Activated CD4-positive, CD25-positive, alpha-beta regulatory T cell (primary cell): Measurements from ENCODE around the gene SLF2.
A peak's percentile ranks its signal among the peaks of the same experiment; 100 is the strongest.

Source experiments
- DNase-seq, 4 experiments: peaks; one replicate each; lab custom pipeline; 2025; lab: John Stamatoyannopoulos, UW

SLF2 gene, protein sequence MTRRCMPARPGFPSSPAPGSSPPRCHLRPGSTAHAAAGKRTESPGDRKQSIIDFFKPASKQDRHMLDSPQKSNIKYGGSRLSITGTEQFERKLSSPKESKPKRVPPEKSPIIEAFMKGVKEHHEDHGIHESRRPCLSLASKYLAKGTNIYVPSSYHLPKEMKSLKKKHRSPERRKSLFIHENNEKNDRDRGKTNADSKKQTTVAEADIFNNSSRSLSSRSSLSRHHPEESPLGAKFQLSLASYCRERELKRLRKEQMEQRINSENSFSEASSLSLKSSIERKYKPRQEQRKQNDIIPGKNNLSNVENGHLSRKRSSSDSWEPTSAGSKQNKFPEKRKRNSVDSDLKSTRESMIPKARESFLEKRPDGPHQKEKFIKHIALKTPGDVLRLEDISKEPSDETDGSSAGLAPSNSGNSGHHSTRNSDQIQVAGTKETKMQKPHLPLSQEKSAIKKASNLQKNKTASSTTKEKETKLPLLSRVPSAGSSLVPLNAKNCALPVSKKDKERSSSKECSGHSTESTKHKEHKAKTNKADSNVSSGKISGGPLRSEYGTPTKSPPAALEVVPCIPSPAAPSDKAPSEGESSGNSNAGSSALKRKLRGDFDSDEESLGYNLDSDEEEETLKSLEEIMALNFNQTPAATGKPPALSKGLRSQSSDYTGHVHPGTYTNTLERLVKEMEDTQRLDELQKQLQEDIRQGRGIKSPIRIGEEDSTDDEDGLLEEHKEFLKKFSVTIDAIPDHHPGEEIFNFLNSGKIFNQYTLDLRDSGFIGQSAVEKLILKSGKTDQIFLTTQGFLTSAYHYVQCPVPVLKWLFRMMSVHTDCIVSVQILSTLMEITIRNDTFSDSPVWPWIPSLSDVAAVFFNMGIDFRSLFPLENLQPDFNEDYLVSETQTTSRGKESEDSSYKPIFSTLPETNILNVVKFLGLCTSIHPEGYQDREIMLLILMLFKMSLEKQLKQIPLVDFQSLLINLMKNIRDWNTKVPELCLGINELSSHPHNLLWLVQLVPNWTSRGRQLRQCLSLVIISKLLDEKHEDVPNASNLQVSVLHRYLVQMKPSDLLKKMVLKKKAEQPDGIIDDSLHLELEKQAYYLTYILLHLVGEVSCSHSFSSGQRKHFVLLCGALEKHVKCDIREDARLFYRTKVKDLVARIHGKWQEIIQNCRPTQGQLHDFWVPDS

DNA sequence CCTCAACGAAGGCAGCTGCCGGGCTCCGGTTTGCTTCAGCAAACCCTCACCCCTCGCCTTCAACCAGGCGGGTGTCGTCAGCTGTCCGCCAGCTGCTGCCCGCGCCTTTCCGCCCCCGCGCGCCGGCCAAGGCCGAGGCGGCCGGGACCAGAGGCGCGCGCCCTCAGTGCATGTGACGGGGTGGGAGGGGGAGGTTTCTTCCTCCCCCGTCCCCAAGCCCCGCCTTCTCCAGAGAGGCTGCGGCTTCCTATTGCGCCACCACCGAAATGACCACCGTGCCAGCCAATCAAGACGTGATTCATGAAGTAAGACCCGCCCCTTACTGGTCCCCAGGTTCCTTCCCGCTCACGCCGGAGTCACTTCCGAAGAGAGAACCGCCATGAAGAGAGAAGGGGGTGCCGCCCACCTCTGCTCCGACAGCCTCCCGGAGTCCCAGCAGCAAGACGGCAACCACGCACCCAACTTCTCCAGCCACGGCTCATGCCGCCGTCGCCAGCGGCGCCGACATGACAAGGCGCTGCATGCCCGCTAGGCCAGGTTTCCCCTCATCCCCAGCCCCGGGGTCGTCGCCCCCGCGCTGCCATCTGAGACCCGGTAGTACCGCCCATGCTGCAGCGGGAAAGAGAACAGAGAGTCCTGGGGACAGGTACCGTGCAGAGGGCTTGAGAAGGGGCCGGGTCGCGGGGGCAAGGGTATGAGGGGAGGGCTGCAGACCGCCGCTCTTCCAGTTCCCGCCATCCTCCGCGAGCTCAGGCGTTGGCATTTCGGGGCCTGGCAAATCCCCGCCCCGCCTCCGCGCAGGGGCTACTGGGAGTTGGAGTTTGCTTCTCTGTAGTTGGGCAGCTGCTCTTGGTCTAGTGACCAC, at the start of gene SLF2:
Gene SLF2, plus strand, starts transcription at position 359 of the 865 bp plus-strand sequence. Its CDS starts 148 bp downstream, at position 507.
- peak; percentile 80 to 84 (median 82) for DNase-seq

DNA sequence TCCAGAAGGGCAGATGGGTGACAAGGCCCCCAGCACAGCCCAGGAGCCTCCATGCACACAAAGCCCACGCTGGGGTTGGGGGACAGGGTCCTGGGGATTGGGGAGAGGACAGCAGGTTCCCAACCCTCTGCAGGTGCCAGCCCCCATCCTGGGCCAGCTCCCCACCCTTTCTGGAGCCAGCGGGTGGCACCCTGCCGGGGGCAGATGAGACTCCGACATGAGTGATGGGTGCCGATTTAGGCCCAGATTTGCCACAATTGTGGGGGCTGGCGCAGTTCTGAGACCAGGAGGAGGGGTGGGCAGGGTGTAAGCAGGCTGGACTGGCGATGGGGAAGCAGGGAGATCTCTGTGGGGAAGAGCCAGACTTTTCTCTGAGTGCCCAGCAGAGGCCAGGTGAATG, 49.3 kb upstream of the SLF2 start:
- no peak for DNase-seq

DNA sequence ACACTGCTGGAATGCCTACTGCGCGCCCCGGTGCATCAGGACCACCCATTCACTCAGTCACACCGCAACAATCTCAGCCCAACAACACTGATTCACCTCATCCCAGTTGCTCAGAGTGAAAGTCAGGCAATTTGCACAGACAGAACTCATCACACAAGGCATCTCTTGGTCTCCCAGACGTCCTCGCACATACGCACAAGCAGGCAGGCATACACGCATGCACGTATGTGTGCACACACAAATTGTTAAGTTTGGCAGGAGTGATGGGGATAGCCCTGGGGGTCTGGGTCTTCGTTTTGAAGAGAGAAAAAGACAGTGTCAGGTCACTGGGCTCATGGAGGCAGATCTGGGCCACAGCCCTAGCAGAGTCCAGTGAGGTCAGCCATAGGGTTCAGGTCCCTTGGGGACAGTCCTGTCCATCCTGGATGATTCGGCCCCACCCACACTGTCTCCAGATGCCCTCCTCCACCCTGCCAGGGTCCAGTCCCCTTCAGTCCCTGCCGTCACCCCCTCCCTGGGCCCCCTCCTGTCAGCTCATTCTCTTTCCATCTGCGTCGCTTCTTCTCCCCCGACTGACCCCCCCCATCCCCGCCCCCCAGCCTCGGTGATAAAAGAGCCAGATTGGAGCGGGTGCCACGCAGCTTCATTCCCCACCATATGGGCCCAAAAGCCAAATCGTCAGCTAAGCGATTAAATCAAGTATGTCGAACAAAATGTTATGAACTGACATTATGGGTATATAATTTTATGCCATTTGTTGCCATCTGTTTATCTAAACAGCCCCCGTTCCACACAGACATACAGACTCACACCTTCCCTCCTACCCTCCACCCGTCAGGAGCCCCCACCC, 48.5 kb upstream of the SLF2 start:
- no peak for DNase-seq

DNA sequence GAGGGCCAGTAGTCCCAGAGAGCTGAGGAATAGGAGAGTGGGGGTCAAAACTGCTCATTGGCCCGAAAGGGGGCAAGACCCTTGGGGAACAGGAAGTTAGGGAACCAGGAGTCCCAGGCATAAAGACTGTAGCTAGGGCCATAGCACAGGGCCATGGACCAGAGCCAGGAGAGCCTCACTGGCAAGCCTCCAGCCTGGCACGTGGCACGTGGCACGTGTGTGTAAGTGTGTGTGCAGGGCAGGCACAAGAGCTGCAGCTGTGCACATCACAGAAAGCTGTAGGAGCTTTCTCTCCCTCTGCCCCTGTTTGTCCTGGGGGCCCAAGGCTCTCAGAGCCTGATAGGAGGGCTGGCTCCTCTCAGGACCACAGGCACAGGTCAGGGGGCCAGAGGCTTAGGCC, 47.8 kb upstream of the SLF2 start:
- DNase-seq = no peak

DNA sequence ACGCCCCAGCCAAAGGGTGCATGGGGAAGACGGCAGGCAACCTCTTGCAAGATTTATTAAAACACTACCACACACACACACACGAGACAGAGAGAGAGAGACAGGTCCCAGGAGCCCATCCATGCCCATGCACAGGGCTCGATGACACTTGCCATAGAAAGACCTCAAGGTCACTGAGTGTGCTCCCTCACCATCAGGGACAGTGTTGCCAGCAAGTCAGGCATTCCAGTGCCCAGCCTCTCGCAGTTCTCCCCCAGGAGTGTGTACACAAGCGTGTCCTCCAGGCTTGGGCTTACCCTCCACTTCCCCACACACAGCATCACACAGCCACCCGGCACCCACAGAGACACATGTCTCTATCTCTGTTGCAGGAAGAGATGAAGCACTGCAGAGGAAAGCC, 46.8 kb upstream of the SLF2 start:
- DNase-seq = no peak

DNA sequence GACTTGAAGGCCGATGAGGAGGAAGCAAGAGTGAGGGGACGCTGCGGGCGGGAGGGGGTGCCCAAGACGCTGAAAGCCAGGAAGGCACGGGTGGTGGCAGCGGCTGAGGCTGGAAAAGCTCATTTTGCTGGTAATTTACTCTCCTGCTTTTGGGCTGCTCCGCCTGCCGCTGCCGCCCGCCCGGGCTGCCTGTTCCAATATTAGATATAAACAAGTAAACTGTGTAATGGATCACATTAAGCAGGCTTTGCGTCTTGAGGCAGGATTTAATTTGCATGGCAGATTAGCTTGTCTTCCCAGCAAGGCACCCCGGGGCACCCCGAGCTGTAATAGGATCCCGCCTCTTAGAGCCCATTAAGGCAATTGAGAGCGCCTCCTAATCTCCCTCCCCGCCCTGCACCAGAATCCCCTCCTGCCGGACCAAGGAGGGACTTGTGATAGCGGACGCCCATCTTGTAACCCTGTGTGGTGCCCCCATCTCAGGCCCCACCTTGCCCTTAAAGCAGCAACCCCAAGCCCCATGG, 46.1 kb upstream of the SLF2 start:
- no peak for DNase-seq

DNA sequence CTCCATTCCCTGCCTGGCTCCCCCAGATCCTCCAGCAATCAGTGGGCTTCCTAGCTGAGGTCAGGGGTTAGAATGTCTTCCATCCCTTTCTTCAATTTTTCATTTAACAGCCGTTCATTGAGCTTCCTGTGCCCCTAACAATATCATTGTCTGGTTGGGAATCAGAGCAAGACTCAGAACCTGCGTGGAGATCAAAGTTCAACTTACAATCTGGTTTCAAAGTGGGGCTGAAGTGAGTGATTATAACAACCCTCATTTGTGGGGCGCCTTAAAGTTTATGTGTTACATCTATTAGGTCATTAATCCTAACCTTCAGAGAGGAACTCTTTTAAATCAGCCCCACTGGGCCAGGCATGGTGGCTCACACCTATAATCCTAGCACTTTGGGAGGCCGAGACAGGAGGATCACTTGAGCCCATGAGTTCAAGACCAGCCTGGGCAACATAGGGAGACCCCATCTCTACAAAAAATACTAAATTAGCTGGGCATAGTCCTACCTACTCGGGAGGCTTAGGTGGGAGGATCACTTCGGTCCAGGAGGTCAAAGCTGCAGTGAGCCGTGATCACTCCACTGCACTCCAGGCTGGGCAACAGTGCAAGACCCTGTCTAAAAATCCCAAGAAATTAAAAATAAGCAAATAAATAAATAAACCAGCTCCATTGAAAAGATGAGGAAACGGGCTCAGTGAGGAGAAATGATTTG, 45.4 kb upstream of the SLF2 start:
- DNase-seq = no peak

DNA sequence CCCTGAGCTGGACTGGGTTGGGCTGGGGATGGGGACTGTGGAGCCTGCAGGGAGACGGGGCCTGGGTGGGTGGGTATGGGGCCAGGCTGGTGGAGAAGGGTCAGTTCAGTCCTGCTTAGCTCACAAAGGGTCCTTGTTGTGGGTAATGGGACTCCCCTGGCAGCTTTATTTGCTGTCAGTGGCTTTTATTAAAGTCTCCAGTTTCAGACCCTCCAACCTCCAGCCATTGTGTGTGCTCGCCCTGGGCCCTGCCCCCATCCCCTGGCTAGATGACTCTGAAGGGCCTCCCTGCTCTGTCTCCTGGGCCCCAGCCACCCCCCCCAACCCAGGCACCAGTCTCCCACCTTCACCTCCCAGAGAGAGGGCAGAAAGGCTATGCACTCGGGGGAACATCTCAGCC, 44.4 kb upstream of the SLF2 start:
- no peak for DNase-seq

DNA sequence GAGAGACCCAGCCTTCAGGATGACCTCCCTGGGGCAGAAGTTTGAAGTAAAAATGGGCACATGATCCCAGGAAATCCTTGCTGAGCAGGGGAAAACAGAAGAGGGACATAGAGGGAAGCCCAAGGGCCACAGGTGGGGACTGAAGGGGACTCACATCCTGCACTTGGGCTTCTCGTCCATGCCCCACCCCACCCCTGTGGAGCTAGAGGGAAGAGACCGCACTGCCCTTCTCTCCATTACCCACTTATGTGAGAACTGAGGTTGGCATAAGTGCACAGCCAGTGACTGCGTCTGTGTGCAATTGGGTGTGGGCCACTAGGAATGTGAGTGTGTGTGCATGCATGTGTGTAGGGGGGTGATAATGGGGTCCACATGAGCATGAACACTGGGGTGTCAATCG, 43.4 kb upstream of the SLF2 start:
- no peak for DNase-seq

DNA sequence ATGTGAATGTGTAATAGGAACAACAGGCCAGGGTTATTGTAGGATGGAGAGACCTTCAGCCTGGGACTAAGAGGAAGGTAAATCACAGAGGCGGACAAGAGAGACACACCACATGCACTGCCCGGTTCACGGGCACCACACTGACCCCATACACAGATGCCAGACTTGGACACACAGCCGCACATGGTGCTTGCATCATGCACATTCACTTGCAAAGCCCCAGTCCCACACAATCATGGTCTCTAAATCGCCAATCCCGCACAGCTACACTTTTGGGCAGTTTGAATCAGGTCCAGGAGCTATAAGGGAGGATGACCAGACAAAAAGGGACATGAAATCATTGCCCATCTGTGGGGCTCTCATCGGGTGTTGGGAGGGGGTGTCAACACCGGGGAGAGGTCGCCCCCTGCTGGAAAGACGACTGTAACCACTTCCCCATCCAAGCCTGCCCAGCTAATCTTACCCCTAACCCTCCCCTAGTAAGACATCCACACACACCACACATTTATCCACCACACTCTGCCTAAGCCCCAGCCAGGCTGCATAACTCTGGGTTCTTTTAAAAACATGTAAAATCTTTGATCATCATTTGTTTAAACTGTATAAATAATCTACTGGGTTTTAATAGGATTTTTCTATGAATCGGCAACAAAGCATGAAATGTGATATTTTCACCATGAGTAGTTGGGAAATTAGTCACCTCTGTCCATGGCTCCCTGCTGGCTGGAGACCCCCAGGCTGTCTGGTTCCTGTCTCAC, 40.5 kb upstream of the SLF2 start:
- DNase-seq = peak in 2 of 4 experiments; percentile 30 to 34

DNA sequence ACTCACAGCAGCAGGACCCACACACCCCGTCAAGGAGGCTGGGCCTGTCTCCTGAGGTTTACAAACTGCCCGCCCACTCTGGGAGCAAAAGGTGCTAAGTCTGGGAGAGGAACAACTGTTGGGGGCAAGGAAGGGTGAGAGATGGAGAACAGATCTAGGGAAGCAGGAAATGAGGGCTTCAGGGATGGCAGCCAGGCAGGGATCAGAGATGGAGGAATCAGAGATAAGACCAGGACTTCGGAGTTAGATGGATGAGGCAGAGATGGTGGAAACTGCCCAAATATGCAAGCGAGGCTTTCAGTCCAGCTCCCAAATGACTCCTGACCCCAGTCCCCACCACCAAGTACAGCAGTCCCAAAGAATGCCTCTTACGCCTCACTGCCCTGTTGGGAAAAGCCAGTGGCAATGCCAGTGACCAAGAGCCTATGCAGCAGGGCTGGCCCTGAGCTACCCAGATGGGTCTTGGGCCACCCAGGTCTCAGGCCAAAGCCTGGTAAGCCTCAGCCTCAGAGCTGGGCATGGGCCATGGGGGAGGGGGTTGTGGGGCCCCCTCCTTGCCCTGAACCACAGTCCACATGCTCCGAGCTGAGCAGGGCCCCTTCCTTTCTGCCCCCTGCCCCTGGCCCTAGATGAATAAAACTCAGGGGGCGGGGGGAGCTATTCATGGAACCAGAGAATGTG, 39.5 kb upstream of the SLF2 start:
- DNase-seq = no peak

DNA sequence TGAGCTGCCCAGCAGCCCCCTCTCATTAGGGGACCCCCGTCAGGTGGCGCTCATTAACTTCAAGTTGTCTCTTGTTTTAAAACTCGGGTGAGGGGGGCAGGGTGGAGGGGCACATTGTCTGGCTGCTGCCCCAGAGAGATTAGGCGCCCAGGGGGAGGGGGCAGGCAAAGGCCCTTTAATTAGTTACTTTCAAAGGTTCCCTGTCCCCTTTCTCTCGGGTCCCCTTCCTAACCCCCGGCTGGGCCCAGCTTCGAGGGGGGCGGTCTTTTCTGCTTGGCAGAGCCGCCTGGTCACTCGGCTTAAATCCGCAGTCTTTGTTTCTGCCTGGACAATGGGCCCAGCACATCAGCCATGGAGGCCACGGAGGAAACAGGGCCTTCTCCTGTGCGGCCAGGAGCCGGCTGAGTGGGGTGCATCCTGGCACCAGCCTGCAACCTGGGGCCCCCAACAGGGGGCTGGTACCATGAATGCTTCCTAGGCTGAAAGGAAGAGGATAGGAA, 38.9 kb upstream of the SLF2 start:
- DNase-seq = no peak

DNA sequence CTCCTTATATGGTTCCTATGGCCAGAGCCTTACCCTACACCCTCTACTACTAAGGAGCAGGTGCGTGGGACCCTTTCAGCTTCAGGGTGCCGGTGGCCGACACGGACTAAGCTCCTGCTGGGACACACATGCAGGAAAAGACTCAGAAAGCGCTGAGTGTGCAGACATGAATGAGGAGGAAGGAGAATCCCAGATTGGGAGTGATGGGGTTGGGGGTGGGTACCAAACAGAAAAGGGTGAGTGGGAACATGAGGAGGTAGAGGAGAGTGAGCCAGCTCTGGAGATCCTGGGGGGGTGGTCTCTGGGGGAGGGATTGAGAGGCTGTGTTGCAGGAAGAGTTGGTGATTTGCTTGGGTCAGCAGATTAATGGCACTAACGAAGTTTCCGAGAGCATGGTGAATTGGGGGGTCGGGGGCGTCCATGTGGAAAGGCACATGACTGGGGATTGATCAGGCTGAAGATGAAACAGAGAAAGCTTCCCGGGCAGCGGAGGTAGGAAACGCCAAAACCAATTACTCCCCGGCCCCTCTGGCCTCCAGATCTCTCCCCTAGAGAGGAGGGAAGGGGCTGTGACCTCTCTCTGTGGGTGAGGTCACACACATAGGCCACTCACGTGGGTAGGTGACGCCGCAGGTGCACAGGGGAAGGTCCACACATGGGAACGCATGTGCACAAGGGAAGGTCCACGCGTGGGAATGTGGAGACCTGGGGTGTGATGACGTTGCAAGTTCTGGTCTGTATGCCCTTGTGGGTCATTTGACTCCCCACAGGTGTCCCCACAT, 37.9 kb upstream of the SLF2 start:
- DNase-seq = no peak

DNA sequence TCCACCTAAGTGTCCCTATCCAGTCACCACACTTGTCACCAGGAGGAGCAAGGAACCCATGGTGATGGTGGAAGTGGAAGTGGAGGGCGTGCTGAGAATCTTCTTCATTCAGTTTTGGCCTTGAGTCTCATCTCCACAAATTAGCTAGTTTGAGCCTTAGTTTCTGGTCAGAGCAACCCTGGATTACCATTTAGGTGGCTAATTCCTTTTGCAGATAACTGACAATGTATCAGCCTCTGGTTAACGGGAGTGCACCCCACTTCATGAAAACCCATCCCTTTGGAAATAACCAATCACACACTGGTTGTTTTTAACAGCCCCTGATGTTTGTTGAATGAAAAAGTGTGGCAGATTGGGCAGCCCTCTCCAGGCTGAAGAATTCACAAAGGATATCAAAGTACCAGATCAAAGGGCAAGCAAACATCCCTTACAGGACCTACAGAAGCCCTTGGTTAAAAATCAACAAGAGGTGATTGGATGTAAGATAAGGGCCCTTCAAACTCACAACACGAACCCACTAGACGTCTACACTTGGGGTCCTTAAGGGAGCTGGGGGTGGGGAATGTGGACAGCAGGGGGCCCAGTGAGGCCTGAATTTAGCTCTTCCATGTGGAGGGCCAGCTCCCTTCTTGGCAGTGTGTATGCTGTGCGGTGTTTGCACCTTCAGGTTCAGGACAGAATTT, 37.1 kb upstream of the SLF2 start:
- DNase-seq = no peak

DNA sequence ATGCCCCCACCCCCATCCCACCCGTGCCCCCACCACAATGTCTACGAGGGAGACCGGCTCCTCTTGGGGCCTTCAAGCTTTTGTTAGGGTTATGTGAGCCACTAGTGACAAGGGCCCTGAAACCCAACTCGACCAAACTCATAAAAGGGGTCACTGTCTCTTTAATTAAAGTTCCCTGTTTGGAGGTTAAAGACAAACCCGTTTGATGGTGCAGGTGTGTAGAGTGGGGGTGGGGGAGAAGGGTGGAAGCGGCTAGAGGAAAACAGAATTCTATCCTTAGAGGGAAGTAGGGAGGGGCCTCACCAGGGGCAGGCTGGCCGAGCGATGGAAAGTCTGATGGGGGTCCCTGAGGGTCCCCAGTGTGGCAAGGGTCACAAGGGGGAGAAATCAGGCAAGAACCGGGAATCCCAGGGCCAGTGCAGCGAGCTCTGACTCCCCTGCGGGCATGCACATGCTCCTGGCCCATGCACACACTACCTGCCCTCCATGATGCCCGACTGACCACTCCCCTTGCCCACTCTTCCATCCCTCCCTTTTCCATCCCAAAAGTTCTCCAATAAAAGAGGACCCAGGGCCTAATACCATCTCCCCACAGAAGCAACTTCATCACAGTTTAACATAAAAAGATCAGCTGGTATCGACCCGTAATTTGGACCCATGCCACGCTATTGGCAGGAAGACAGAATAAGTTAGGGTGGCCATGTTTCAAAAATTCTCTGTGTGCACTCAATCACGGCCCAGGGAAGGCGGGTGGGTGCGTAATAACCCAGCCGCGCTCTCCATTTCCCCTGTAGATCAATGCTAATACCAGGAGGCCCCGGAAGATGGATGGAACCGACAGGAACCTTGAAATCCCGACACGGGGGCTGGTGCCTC, 35.9 kb upstream of the SLF2 start:
- DNase-seq = no peak

DNA sequence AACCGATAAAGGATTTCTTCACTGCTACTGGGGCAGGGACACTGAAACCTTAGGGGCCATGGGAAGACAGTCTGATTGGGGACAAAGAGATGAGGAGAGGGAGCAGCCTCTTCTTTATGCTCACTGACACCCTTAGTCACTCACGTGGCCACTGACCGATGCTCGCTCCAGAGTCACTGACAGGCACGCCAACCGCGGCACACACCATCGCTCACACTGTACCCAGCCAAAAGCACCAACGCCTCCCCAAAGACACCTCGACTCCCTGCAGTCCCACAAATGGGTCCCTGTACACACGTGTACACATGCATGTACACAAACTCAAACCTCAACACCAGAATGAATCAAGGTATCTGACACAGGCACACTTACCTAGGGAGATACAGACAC, 35.3 kb upstream of the SLF2 start:
- DNase-seq = no peak
